HG03520 (cell line): Measurements from ENCODE around the gene CSF1R.

Experiments
- ATAC-seq: cut with Tn5 transposase; IDR thresholded peaks from one replicate; pipeline ENCODE4 v1.9.1; 2021; ENCODE audit warnings: mild to moderate bottlenecking, moderate library complexity; ENCODE audit not compliant: unreplicated experiment

Gene CSF1R

DNA sequence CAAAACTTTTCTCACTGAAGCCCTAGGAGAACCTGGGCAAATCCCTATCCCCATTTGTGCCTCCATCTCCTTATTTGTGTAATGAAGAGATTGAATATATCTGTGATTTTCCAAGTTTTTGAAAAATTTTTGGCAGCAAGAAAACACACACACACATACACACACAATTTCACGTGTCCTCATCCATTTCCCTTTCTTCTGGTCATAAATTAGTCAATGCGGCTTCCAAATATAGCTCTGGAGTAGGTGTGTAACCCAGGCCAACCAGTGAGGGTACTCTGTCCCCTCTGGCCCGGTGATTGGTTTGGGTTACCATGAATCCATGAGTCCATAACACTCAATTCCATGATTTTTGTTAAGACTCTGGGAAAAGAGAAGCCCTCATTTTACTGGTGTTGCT is 12.7 kb downstream of the CSF1R start:
- ATAC-seq: no peak

DNA sequence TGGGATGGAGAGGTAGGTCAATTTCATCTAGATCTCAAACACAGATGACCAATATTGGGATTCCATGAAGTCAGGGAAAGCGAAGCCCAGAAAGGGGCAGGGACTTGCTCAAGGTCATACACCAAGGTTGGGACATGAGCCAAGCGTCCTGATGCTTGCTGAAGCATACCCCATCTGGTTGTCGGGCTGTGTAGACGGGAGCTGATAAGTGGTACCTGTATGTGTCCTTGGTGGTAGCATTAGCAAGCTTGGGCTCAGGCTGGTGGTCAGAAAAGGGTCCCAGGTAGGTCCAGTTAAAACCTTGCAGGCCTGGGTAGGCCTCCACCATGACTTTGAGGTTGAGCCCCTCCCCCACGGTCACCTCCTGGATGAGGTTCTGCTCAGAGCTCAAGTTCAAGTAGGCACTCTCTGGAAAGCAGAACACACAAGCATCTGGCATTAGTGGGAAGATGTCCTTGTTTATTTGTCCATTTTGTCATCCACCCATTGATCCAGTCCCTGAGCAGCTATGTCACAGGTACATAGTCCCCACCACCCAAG is 13.2 kb downstream of the CSF1R start:
- ATAC-seq: no peak

DNA sequence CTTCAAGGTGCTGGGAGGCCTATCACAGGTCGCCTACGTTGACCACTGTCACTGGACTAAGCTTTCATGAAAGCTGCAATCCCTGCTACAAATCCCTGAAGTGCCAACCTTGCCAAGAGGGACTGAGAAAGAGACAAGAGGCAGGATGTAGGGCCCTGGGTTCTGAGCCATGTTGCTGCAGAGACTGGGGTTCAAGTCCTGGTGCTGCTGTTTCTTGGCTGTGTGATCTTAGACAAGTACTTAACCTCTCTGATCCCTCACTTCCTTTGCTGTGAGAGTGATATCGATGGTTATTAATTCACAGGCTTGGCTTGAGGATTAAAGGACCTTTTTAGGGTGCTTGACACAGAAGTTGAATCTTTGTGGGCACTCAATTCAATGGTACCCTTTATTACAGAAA is 15.5 kb downstream of the CSF1R start:
- no peak for ATAC-seq

DNA sequence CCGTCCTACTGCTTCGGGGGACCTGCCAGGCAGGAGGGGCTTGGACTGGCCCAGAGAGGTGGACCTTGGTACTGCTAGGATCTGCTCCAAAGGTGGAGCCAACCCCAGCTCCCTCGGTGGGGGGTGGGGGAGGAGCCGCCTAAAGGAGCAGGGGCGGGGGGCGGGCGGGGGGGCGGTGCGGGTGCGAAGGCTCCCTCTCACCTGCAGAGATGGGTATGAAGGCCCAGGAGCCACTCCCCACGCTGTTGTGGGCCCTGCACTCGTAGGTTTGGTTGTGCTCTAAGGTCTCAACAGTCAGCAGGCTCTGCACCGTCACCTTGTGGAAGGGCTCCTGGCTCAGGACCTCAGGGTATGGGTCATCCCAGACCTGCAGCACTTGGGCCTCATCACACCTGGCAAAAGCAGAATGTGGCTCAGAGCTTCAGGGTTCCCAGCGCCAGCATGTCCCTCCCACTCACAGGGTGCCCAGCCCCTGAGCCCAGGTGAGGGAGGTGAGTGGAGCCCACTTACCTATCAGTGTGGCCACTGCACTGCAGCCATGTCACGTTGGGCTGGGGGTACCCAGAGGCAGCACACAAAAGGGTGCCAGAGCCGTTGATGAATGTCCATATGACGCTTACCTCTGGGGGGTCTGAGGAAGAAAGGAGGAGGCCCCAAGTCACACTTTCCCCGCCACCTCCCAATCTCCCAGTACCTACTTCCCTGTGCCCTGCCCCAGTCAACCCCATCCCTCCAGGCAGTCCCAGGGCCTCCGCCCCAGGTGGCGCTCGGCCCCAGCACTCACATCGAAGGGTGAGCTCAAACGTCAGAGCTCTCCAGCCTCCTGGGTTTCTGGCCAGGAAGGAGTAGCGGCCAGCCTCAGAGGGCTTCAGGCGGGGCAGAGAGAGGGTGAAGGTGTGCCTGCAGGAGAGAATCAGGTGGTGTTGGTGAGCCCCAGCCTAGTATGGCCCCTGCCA is 16.4 kb downstream of the CSF1R start:
- no peak for ATAC-seq

DNA sequence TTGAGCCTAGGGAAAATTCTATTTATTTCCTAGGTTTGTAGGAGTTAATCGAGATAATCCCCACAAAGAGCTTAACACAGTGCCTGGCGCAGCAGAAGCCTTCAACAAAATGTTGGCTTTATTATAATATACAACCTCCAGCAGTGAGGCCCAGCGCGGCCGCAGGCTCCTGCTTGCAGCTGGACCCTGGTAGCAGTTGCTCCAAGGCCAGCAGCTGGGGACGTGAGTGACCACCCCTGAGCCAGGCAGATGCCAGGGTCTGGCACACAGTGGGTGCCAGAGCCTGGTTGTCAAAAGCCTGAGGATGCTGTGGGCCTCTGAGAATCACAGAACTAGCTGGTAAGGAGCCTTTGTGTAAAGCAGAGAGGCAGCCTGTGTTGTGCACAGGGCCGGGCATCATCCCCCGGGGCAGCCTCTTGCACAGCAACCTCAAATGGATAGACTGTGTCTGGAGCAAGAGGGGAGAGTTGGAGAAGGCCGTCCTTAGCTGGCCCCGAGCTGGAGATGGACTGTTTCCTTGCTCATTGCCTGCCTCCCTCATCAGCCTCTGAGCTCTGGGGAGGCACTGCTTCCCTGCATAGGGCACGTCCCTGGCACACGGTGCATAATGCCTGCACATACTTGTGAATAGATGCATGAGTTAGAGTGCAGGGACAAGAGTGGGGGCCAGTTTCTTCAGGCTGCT is 17.3 kb downstream of the CSF1R start:
- no peak for ATAC-seq

DNA sequence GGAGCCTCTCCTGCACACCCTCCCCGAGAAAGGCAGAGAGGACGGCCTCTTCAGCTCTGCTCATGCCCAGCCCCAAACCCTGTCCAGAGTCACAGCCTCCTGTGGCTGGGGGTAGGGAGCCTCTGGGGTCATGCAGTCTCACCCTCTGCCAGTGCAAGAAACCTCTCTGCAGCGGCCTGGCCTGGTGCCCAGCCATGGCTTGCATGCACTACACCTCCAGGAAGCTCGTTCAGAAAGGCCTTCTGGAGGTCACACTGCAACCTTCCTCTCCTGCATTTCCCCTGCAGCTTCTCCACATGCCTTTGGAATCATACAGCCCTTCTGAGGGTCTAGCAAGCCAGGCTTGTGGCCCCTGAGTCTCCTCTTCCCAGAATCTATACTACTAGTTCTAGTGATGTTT is 17.9 kb downstream of the CSF1R start:
- no peak for ATAC-seq

DNA sequence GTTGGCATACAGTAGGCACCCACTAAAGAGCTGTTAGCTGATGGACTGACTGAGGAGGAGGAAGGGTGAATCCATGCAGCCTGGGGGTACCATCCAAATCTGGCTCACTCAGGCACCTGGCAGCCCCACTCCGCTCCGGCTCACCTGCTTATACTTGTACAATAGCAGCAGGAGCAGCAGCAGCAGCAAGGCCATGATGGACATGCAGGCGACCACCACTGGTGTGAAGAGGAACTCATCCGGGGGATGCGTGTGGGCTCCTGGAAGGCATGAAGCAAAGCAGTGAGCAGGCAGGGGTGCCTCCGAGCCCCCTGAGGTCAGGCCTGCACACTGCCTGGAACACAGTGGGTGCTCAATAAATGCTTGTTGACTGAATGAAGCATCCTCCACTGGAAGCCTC is 18.3 kb downstream of the CSF1R start:
- no peak for ATAC-seq

DNA sequence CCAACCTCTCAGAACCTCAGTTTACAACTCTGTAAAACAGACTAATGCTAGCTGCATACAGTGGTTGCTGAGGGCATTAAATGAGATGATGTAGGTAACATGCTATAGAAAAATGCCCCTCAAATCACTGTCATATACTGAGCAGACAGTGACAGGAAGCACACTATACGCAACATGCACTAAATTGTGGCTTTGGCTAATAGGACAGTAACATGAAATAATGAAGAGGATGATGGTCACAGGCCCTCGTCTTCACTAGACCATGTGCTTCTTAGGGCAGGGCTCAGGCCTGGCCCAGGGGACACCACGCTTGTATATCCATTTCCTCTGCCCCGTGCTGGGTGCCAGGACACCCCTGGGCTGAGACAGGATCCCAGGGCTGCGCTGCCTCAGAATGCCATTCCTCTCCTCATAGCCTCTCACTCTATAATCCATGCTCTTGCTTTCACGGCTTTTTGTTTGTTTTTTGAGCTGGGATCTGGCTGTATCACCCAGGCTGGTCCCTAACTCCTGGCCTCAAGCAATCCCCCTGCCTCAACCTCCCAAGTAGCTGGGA is 18.9 kb downstream of the CSF1R start:
- ATAC-seq: no peak

DNA sequence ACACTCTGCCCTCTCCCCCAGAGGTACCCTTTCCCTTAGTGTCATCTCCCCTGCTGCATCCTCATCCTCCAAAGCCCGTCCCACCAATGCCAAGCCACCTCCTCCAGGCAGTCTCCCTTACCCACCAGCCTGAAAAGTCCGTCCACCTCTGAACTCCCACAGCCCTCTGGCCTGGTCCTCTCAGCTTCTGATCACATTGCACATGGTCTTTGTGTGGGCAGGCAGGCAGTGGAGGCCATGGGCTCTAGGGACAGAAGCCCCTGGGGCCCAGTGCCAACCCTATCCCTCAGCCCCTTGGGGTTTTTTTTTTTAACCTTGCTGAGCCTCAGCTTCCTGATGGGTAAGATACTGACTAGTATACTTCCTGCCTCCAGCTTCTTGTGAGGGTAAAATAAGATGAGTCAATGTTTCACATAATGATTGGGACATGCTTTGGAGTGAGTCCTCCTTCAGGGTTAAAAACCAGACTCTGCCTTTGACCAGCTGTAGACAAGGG is 19.4 kb downstream of the CSF1R start:
- ATAC-seq: no peak

DNA sequence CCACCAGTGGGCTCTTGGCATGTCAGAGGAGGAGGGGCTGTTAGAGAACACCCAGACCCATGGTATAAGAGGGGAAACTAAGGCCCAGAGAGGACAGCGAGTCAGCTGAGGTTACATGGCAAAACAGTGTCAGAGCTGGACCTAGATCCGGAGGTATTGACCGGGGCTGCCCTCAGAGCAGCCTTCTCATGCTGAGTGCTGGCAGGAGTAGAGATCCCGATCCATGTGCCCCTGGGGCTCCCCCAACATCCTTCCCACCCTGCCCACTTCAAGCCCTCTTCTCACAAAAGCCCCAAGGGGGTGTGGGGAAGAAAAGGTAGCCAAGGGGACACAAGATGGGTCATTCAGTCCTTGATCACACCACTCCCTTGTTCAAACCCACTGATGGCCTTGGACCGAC is 19.9 kb downstream of the CSF1R start:
- no peak for ATAC-seq

DNA sequence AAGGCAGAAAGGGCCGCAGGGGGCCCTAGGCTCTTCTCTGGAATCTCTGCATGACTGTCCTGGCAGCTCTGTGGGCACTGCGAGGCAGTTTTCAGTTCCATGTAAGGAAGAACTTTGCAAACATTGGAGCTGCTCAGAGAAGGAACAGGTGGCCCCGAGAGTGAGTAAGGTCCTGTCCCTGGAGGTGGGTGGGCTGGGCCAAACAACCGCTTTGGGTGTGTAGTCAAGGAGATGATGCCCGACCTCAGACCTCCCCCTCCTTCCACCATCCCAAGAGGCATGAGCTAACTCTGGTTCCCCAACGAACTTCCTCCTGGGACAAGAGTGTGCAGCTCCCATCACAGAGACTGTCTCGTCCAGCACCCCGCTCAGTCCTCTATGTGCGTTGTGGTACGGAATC is 20.5 kb downstream of the CSF1R start:
- no peak for ATAC-seq

DNA sequence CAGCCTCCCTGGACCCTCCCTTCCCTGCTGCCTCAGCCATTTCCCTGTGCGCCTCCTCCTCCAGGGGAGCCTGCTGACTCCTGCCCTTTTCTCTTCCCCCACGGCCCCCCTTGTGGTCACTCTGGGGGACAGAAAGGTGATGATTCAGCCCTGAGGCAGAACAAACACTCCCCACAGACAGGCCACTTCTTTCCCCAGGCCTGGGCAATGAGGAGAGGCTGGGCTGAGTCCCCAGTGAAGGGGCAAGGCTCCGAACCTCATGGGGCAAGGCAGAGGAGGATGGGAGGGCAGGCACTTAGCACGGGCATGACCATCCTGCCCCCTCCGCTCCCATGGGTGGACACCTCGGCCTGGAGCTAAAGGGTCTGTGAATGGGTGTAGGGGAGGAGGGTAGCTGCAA is 21.0 kb downstream of the CSF1R start:
- no peak for ATAC-seq

DNA sequence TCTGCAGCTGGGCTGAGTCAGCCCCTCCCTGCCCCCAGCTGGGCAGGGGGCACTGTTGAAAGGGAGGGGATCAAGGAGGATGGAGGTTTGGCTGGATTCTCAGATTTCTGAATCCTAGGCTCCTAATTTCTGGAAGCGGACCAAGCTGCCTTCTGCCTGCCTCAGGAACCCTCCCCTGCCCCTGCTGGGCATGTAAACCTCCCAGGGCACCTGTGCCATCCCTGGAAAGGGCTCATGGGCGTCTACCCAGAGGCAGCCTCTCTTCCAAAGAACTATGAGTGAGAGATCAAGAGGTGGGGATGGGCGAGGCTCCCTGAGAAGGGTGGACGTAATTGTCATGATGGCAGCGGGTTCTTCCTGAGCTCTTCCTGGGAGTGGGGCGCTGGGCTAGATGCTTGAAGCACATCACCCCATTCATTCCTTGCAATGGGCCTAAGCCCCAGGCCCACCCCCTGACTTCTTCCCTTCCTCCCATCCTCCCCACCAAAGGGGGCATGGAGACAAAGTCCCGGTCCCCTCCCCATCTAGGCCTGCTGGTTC is 21.6 kb downstream of the CSF1R start:
- ATAC-seq: no peak

DNA sequence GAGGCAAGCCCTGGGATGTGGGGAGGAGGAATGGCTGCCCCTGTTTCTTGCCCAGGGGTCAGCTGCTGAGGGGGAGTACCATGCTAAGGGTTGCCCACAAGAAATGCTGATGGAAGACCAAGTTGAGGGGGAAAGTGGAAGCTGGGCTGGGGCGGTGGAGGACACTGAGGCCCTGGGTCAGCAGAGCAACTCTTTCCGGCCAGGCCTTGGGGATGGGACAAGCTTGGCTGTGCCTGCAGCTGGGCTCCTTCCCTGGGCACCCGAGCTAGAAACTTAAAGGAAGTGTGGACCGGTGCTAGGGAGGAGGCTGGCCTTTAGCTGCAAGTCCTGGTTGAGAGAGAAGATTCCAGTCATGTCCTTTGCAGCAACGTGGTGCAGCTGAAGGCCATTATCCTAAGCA is 22.7 kb downstream of the CSF1R start:
- no peak for ATAC-seq

DNA sequence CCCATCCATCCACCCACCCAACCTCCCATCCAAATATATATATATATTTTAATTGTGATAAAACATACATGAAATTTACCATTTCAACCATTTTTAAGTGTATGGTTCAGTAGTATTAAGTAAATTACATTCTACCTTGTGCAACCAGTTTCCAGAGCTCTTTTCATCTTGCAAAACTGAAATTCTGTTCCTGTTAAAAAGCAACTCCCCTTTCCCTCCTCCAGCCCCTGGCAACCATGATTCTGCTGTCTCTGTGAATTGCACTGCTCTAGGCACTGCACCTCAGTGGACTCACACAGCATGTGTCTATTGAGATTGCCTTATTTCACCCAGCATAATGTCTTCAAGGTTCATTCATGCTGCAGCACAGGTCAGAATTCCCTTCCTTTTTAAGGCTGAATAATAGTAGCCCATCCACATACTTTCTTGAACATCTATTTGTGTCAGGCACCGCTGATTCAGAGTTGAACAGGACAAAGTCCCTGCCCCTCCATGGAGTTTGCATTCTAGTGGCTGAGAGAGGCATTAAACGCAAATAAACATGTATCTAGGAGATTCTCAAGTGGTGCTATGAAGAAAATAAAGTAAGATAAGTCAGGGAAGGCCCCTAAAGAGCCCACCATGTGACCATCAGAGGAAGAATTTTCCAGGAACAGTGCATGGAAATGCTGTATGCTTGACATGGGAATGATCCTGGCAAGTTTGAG is 24.0 kb downstream of the CSF1R start:
- ATAC-seq: no peak

DNA sequence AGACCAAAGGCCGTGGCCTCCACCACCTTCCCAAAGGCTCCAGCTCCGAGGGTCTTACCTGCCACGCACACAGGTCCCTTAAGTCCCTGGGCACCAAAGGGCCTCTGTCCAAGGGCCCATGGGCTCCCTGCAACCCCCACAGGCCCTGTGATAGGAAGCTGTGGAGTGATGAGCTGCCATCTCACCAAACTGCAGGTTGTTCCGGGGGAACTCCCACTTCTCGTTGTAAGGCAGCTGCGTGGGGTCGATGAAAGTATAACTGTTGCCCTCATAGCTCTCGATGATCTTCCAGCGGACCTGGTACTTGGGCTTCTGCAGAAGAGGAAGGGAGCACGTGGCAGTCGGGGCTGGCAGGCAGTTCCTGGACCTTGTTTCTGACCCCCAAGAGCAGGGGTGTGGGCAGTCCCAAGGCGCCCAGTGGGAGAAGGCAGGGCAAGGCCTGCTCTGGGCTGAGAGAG is 24.8 kb downstream of the CSF1R start:
- ATAC-seq: no peak

DNA sequence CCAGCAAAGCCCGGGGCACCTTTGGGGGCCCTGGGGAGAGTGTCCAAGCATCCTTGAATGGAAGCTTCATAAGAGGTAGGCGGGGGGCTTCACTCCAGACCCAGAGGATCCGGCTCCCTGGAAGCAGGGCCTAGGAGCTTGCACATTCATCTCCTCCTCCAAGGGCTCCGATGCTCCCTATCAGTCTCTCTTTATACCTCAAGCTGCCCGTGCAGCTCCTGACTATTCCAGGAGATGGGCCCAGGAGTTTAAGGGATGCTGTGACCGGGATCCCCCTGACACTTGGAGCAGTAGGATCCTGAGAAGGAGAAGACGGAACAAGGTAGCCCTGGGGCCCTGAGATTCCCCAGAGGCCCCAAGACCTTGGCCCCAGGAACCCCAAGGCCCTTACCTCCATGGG is 25.9 kb downstream of the CSF1R start:
- no peak for ATAC-seq

DNA sequence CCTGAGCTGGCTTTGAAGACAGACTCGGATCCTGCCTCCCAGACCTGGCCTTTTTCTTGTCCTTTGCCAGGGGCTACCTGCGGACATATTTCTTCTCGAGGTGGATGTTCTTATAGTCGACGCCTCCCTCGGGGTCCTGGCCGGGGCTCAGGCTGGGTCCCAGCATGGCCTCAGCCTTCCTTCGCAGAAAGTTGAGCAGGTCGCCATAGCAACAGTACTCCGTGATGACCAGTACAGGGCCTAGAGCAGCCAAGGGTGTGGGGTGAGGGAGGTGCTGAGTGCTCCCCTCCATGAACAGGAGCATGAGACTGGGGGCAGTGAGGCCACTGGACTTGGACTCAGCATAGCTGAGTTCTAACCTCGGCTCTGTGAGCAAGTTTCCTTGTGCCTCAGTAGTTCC is 26.7 kb downstream of the CSF1R start:
- no peak for ATAC-seq

DNA sequence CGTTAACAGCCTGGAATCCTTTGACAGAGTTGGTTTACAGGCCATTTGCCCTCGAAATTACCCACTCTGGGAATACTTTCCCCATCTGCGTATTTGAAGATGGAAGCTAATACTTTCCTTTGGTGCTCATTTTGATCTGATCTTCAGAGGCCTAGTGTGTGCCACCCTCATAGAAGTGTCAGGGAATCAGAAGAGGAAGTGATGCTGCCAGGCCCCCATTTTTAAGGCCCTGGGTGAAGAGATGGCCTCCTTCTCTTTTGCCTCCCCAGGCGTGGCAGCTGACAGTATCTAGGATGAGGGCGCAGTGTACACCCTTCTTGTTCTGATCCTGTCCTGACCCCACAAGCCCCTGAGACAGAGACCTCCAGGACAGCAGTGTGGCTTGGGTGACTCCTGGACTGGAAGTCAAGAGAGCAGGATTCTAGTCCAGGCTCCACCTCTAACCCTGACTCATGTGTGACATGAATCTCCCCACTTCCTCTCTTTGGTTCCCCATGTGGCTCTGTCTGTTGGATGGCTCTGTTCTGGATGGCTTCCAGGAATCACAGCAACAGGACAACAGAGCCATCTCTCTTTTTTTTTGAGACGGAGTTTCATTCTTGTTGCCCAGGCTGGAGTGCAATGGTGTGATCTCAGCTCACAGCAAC is 27.8 kb downstream of the CSF1R start:
- no peak for ATAC-seq

DNA sequence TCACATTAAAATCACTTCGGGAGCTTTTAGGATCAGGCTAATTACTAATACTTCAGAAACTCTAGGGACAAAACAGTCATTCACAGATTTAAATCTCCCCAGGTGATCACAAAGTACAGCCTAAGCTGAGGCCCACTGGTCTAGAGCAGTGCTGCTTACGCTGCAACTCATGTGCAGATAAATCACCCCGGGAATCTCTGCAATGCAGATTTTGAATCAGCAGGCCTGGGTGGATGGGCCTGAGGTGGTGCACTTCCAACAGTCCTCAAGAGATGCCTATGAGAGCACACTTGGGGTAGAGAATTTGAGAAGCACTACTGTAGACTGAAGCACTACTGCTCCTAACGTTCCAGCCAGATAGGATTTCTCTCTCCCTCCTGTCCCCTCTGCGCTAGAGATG is 28.4 kb downstream of the CSF1R start:
- no peak for ATAC-seq
